Endothelial cell of umbilical vein (primary cell): ENCODE data around the gene DGLUCY. TPM values are rescaled to one million over a fixed set of nuclear protein-coding genes. Genes with fewer than 3 reads are reported as not detected.

ENCODE experiments used
- BruUV-seq: library from RNA; stranded (reverse); fragments of 400-500 nt; replicated peaks from 2 replicates; lab custom pipeline; 2021; lab: Mats Ljungman, UMichigan
- CTCF ChIA-PET: fragments of 300-600, 350-600 bp; sonication (Branson Sonifier 250); formaldehyde crosslinking; loops from one replicate; lab custom pipeline; 2021; ENCODE audit warnings: antibody characterized with exemption, inconsistent platforms; lab: Charles Lee
- POLR2A ChIA-PET: fragments of 300-600, 350-600 bp; sonication (Branson Sonifier 250); formaldehyde crosslinking; loops from one replicate; lab custom pipeline; 2021; ENCODE audit warnings: antibody characterized with exemption, inconsistent platforms; lab: Charles Lee
- DNase-seq: peaks from one replicate; pipeline ENCODE4 v3.0.0-alpha.2; 2011; ENCODE audit warnings: low read depth, low spot score
- FAIRE-seq: peaks from 2 replicates; lab custom pipeline; 2011; peaks lifted over from hg19 to GRCh38; lab: Jason Lieb, UNC
- H2AFZ ChIP-seq: 2 replicates; pipeline ENCODE4 v1.6.0; 2012; ENCODE audit warnings: low read depth, low read length, control low read depth, inconsistent platforms
- H3K27ac ChIP-seq: 2 replicates; pipeline ENCODE4 v1.5.1; 2011; ENCODE audit warnings: low read depth, mild to moderate bottlenecking, control low read depth, low read length, moderate library complexity; ENCODE audit not compliant: insufficient read depth
- H3K27me3 ChIP-seq, 2 experiments: 2 replicates each; pipeline versions ENCODE4 v1.6.0 to v1.6.1; 2011; ENCODE audit warnings: low read length in 2 of 2, mixed read lengths in 1 of 2; ENCODE audit not compliant: control insufficient read depth in 2 of 2, insufficient read depth in 2 of 2
- H3K36me3 ChIP-seq, 2 experiments: 2 replicates in 1 of 2; 3 replicates in 1 of 2; pipeline ENCODE4 v1.5.1; 2011; ENCODE audit warnings: low read length in 2 of 2, mild to moderate bottlenecking in 1 of 2, moderate library complexity in 1 of 2; ENCODE audit not compliant: control insufficient read depth in 2 of 2, insufficient read depth in 2 of 2; ENCODE audit errors: extremely low read depth in 1 of 2
- H3K4me1 ChIP-seq: 3 replicates; pipeline ENCODE4 v1.5.1; 2011; ENCODE audit warnings: mild to moderate bottlenecking, low read length; ENCODE audit not compliant: control insufficient read depth, insufficient read depth; ENCODE audit errors: extremely low read depth
- H3K4me2 ChIP-seq: 2 replicates; pipeline ENCODE4 v1.6.1; 2011; ENCODE audit warnings: low read length, control low read depth, mixed read lengths; ENCODE audit not compliant: insufficient read depth
- H3K4me3 ChIP-seq, 3 experiments: fragments of 200-600 bp in 1 of 3; sonication (generic), shearing (Covaris generic) in 1 of 3; replicated peaks in 1 of 3; 2 replicates each; pipeline ENCODE4 v1.5.1; 2011 to 2016; ENCODE audit warnings: control low read depth in 3 of 3, low read length in 3 of 3, mild to moderate bottlenecking in 2 of 3, inconsistent platforms in 1 of 3, low read depth in 1 of 3, moderate library complexity in 1 of 3; ENCODE audit not compliant: insufficient read depth in 1 of 3
- H3K79me2 ChIP-seq: 2 replicates; pipeline ENCODE4 v1.6.0; 2012; ENCODE audit warnings: low read length, inconsistent platforms; ENCODE audit not compliant: control insufficient read depth, insufficient read depth
- H3K9ac ChIP-seq: replicated peaks from 2 replicates; pipeline ENCODE3; 2011; ENCODE audit warnings: low read length, control low read depth; ENCODE audit not compliant: insufficient read depth; ENCODE audit errors: extremely low read depth
- H3K9me1 ChIP-seq: replicated peaks from 3 replicates; pipeline ENCODE4 v1.6.0; 2011; ENCODE audit warnings: mild to moderate bottlenecking, low read length; ENCODE audit not compliant: control insufficient read depth, insufficient read depth; ENCODE audit errors: extremely low read depth
- H3K9me3 ChIP-seq: replicated peaks from 2 replicates; pipeline ENCODE4 v1.5.1; 2012; ENCODE audit warnings: low read length, inconsistent platforms; ENCODE audit not compliant: control insufficient read depth, insufficient read depth
- H4K20me1 ChIP-seq: replicated peaks from 2 replicates; pipeline ENCODE3; 2011; ENCODE audit warnings: mild to moderate bottlenecking, low read length; ENCODE audit not compliant: control insufficient read depth, insufficient read depth; ENCODE audit errors: extremely low read depth
- EZH2 ChIP-seq: IDR thresholded peaks from 2 replicates; pipeline ENCODE4 v1.6.1; 2012; ENCODE audit warnings: borderline replicate concordance, low read depth, mild to moderate bottlenecking, moderate library complexity, low read length, inconsistent platforms; ENCODE audit not compliant: severe bottlenecking
- FOS ChIP-seq: IDR thresholded peaks from 2 replicates; pipeline ENCODE4 v1.6.1; 2011; ENCODE audit warnings: mild to moderate bottlenecking, low read length, moderate library complexity, borderline replicate concordance; ENCODE audit not compliant: insufficient read depth
- GATA2 ChIP-seq: IDR thresholded peaks from 2 replicates; pipeline ENCODE4 v1.7.0; 2011; ENCODE audit warnings: low read depth, mild to moderate bottlenecking, moderate library complexity, mixed read lengths, low read length; ENCODE audit not compliant: insufficient read length, insufficient read depth
- JUN ChIP-seq: IDR thresholded peaks from 2 replicates; pipeline ENCODE4 v1.6.1; 2011; ENCODE audit warnings: borderline replicate concordance, low read depth; ENCODE audit not compliant: insufficient read length, insufficient read depth
- MYC ChIP-seq: IDR thresholded peaks from one replicate; pipeline ENCODE4 v1.6.1; 2011; ENCODE audit warnings: mild to moderate bottlenecking, low read depth, low read length
- POLR2A ChIP-seq: IDR thresholded peaks from 2 replicates; pipeline ENCODE4 v1.6.1; 2012; ENCODE audit warnings: low read depth, mild to moderate bottlenecking, control low read depth, low read length
- POLR2AphosphoS5 ChIP-seq: IDR thresholded peaks from 2 replicates; pipeline ENCODE4 v1.6.1; 2012; ENCODE audit warnings: low read depth, mild to moderate bottlenecking, control low read depth, low read length, moderate library complexity; ENCODE audit not compliant: insufficient read depth
- dilution Hi-C: fragments of 300-500 bp; cut with MboI; formaldehyde crosslinking; loops from one replicate; pipeline ENCODE4 v1.15.0; 2019; ENCODE audit warnings: low sequenced_read_pairs; ENCODE audit not compliant: extremely low pct_ligation_motif_present
- intact Hi-C: fragments of 100-400 bp; cut with micrococcal nuclease; formaldehyde crosslinking; loops from one replicate; pipeline ENCODE4 v1.10.0; 2022
- polyA plus RNA-seq, 4 experiments: library from polyadenylated mRNA; depleted of rRNA in 3 of 4; stranded (reverse) in 3 of 4; unstranded in 1 of 4; fragments of >200 nt; gene quantifications; 2 replicates each; pipeline versions ENCODE4 v1.2.1 to v1.2.3, GENCODE V29; 2011 to 2012; ENCODE audit warnings: missing spikeins in 1 of 4
- total RNA-seq: library from RNA; stranded (reverse); gene quantifications from 2 replicates; pipeline ENCODE4 v1.2.3, GENCODE V29; 2021
- TF ChIP-seq, protein P1 (sequence below), 2 donors: IDR thresholded peaks; 1 replicate in 1 of 2; 2 replicates in 1 of 2; pipeline ENCODE4 v1.5.1; 2011; ENCODE audit warnings: low read length in 2 of 2, mild to moderate bottlenecking in 2 of 2, moderate library complexity in 2 of 2, control low read depth in 1 of 2, inconsistent platforms in 1 of 2, low read depth in 1 of 2; ENCODE audit not compliant: insufficient read depth in 1 of 2; ENCODE audit errors: extremely low read depth in 1 of 2
- TF ChIP-seq, protein P2 (sequence below): IDR thresholded peaks from 2 replicates; pipeline ENCODE4 v1.6.1; 2011; ENCODE audit not compliant: insufficient read depth, insufficient read length

Gene DGLUCY
- total and polyA plus RNA-seq, 2 donors (not counting 3 experiments of a cell fraction or from before 2014, with no cell fraction given) = 40.9 to 65.6 TPM

DNA sequence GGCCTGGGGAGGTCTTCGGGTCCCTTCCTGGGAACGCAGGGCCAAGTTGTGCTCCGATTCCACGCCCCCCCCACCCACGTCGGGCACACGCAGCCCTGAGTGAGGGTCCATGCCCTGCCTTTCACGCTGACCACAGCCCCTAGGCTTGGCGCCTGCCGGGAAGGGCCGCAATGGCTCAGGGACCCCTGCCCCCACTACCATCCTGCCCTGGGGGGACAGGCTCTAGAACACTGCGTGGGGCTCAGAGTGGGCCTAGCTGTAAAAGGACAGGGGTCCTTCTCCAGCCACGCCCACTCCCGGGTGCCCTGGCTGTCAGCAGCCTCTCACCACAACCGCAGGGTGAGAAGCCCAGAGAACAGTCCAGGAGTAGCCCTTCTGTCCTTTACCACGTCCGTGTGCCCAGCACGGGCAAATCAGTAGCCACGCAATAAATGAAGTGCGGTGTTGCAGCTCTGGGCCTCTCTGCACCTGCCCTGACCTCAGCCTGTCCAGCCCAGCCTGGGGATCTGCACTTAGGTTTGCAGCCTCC lies 140.0 kb downstream of the DGLUCY start:
- Histone ChIP-seq H3K4me3 (peak overlapping the region in 1 of 3 experiments; percentile 60), H3K4me2 (peak overlapping the region; percentile 45), H3K27me3 (no peaks in the 10 kb centered on the region), H3K9me1 (no peaks in the 10 kb centered on the region), H3K4me1 (peaks cover 7% of the 10 kb centered on the region), H3K9ac (peak overlapping the region; percentile 41), H3K79me2 (no peaks in the 10 kb centered on the region), H2AFZ (peak overlapping the region; percentile 69), H4K20me1 (no peaks in the 10 kb centered on the region), H3K36me3 (no peaks in the 10 kb centered on the region), H3K9me3 (no peaks in the 10 kb centered on the region), H3K27ac (no peak overlapping the region)
- TF ChIP-seq MYC (no peak), POLR2AphosphoS5 (no peak), FOS (no peak), POLR2A (no peak), EZH2 (no peak), JUN (no peak), GATA2 (no peak)
- TF ChIP-seq, protein P1, sequence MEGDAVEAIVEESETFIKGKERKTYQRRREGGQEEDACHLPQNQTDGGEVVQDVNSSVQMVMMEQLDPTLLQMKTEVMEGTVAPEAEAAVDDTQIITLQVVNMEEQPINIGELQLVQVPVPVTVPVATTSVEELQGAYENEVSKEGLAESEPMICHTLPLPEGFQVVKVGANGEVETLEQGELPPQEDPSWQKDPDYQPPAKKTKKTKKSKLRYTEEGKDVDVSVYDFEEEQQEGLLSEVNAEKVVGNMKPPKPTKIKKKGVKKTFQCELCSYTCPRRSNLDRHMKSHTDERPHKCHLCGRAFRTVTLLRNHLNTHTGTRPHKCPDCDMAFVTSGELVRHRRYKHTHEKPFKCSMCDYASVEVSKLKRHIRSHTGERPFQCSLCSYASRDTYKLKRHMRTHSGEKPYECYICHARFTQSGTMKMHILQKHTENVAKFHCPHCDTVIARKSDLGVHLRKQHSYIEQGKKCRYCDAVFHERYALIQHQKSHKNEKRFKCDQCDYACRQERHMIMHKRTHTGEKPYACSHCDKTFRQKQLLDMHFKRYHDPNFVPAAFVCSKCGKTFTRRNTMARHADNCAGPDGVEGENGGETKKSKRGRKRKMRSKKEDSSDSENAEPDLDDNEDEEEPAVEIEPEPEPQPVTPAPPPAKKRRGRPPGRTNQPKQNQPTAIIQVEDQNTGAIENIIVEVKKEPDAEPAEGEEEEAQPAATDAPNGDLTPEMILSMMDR (IDR thresholded peaks at IDR 0.05; ENCODE audit: extremely low read depth in 1 of 2, insufficient read depth in 1 of 2, low read depth in 1 of 2, low read length in 2 of 2) = no peak
- TF ChIP-seq, protein P2, sequence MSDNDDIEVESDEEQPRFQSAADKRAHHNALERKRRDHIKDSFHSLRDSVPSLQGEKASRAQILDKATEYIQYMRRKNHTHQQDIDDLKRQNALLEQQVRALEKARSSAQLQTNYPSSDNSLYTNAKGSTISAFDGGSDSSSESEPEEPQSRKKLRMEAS = no peak
- ChIA-PET CTCF (interaction anchor here (0.6 kb wide), 1 partner anchor 81 kb away, joined by 3 read pairs; no protein-coding TSS in a partner anchor), POLR2A (no interaction called here)
- dilution Hi-C loops (no loop called here), intact Hi-C loops (loop anchor here (1.0 kb wide), 1 partner anchor 11 kb away; no protein-coding TSS in a partner anchor)
- no TSS peak for BruUV-seq
- DNase-seq (no peak), FAIRE-seq (no peak)
